Effector memory CD8-positive, alpha-beta T cell (primary cell): ENCODE data around the gene MAPT.
A peak's percentile ranks its signal among the peaks of the same experiment; 100 is the strongest.

ENCODE experiments used
- ATAC-seq: fragments of 150-1000 bp; cut with Tn5 transposase; replicated peaks from 2 replicates; pipeline ENCODE4 v1.10.0; 2021; ENCODE audit warnings: mild to moderate bottlenecking, moderate library complexity
- DNase-seq, 3 experiments: peaks; one replicate each; pipeline ENCODE4 v3.0.0; 2021
- H3K27ac Mint-ChIP-seq, 2 donors: one replicate each; pipeline ENCODE4 v1.8.0; 2022; ENCODE audit warnings: mild to moderate bottlenecking in 2 of 2, mixed read lengths in 2 of 2, moderate library complexity in 2 of 2
- H3K27me3 Mint-ChIP-seq, 2 donors: one replicate each; pipeline ENCODE4 v1.8.0; 2022; ENCODE audit warnings: mixed read lengths in 2 of 2
- H3K36me3 Mint-ChIP-seq: one replicate; pipeline ENCODE4 v1.8.0; 2022; ENCODE audit warnings: mild to moderate bottlenecking, moderate library complexity, mixed read lengths; ENCODE audit not compliant: insufficient read depth
- H3K4me1 Mint-ChIP-seq, 2 donors: one replicate each; pipeline ENCODE4 v1.8.0; 2022; ENCODE audit warnings: low read depth in 2 of 2, mixed read lengths in 2 of 2
- H3K4me3 Mint-ChIP-seq, 2 donors: one replicate each; pipeline ENCODE4 v1.8.0; 2022; ENCODE audit warnings: mild to moderate bottlenecking in 2 of 2, mixed read lengths in 2 of 2, moderate library complexity in 2 of 2
- H3K9me3 Mint-ChIP-seq, 2 donors: one replicate each; pipeline ENCODE4 v1.8.0; 2022; ENCODE audit warnings: mixed read lengths in 2 of 2

MAPT gene

DNA sequence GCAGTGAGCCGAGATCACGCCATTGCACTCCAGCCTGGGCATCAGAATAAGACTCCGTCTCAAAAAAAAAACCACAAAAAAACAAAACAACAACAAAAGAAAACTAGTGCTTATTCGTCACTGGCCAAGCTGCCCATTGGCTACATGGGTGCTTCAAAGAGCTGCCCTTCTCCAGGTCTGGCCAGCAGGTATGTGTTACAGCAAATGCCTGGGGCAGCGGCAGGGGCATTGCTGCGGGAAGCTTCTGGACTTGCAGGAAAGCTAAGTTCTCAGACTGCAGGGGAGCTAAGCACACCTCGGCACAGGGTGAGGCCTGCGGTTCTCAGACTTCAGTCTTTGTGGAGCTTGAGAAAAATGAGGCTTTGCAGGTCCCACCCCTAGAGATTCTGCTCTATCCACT, 100.6 kb downstream of the MAPT start:
- Mint-ChIP-seq H3K27me3 (no peaks in the 10 kb centered on the region), H3K4me1 (no peaks in the 10 kb centered on the region), H3K4me3 (no peak overlapping the region), H3K27ac (no peak overlapping the region), H3K36me3 (peaks cover 3% of the 10 kb centered on the region), H3K9me3 (no peaks in the 10 kb centered on the region)
- no peak for ATAC-seq
- DNase-seq: no peak

GRCh38 chr17:45995627-45996270, 101.4 kb downstream of the MAPT start:
- no peak for DNase-seq
- no peaks in the 10 kb centered on the region for H3K27me3 Mint-ChIP-seq
- H3K4me3 Mint-ChIP-seq: no peak overlapping the region
- no peak overlapping the region for H3K27ac Mint-ChIP-seq
- peaks cover 3% of the 10 kb centered on the region for H3K36me3 Mint-ChIP-seq
- ATAC-seq: no peak
- no peaks in the 10 kb centered on the region for H3K4me1 Mint-ChIP-seq
- no peaks in the 10 kb centered on the region for H3K9me3 Mint-ChIP-seq

DNA sequence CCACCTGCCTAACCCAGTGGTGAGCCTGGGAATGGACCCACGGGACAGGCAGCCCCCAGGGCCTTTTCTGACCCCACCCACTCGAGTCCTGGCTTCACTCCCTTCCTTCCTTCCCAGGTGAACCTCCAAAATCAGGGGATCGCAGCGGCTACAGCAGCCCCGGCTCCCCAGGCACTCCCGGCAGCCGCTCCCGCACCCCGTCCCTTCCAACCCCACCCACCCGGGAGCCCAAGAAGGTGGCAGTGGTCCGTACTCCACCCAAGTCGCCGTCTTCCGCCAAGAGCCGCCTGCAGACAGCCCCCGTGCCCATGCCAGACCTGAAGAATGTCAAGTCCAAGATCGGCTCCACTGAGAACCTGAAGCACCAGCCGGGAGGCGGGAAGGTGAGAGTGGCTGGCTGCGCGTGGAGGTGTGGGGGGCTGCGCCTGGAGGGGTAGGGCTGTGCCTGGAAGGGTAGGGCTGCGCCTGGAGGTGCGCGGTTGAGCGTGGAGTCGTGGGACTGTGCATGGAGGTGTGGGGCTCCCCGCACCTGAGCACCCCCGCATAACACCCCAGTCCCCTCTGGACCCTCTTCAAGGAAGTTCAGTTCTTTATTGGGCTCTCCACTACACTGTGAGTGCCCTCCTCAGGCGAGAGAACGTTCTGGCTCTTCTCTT, 102.1 kb downstream of the MAPT start:
- H3K9me3 Mint-ChIP-seq: no peaks in the 10 kb centered on the region

GRCh38 chr17:45997166-45997565, 102.8 kb downstream of the MAPT start:
- ATAC-seq (no peak), DNase-seq (no peak)
- peaks cover 0 to 2% of the 10 kb centered on the region in 2 donors for H3K4me1 Mint-ChIP-seq
- H3K27ac Mint-ChIP-seq: no peak overlapping the region
- no peak overlapping the region for H3K4me3 Mint-ChIP-seq
- H3K36me3 Mint-ChIP-seq: peaks cover 3% of the 10 kb centered on the region
- H3K9me3 Mint-ChIP-seq: no peaks in the 10 kb centered on the region
- no peaks in the 10 kb centered on the region for H3K27me3 Mint-ChIP-seq

More for the DNA sequence above, 102.1 kb downstream of the MAPT start:
- Mint-ChIP-seq H3K27me3 (no peaks in the 10 kb centered on the region), H3K4me1 (no peaks in the 10 kb centered on the region), H3K27ac (no peak overlapping the region), H3K36me3 (peaks cover 3% of the 10 kb centered on the region), H3K4me3 (no peak overlapping the region)
- DNase-seq (no peak), ATAC-seq (no peak)

- Mint-ChIP-seq H3K36me3 (no peaks in the 10 kb centered on the region), H3K4me3 (no peak overlapping the region), H3K27ac (no peak overlapping the region), H3K4me1 (peaks cover 0 to 3% of the 10 kb centered on the region in 2 donors), H3K9me3 (no peaks in the 10 kb centered on the region), H3K27me3 (no peaks in the 10 kb centered on the region)
- ATAC-seq (no peak), DNase-seq (no peak)
These were observed 103.3 kb downstream of the MAPT start for GRCh38 chr17:45997624-45998023.

DNA sequence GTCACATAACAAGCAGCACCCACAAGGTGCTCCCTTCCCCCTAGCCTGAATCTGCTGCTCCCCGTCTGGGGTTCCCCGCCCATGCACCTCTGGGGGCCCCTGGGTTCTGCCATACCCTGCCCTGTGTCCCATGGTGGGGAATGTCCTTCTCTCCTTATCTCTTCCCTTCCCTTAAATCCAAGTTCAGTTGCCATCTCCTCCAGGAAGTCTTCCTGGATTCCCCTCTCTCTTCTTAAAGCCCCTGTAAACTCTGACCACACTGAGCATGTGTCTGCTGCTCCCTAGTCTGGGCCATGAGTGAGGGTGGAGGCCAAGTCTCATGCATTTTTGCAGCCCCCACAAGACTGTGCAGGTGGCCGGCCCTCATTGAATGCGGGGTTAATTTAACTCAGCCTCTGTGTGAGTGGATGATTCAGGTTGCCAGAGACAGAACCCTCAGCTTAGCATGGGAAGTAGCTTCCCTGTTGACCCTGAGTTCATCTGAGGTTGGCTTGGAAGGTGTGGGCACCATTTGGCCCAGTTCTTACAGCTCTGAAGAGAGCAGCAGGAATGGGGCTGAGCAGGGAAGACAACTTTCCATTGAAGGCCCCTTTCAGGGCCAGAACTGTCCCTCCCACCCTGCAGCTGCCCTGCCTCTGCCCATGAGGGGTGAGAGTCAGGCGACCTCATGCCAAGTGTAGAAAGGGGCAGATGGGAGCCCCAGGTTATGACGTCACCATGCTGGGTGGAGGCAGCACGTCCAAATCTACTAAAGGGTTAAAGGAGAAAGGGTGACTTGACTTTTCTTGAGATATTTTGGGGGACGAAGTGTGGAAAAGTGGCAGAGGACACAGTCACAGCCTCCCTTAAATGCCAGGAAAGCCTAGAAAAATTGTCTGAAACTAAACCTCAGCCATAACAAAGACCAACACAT, 104.9 kb downstream of the MAPT start, which contains the start of gene STH:
Gene STH (plus strand): TSS at position 264 of the 913 bp plus-strand sequence. CDS start 30 bp downstream, at position 294.
- H3K27ac Mint-ChIP-seq: no peak within 1 kb of the TSS
- DNase-seq (no peak), ATAC-seq (no peak)
- no peaks in the 10 kb centered on the region for H3K27me3 Mint-ChIP-seq
- no peaks in the 10 kb centered on the region for H3K36me3 Mint-ChIP-seq
- H3K4me1 Mint-ChIP-seq: peaks cover 0 to 3% of the 10 kb centered on the region in 2 donors
- no peaks in the 10 kb centered on the region for H3K9me3 Mint-ChIP-seq
- no peak within 1 kb of the TSS for H3K4me3 Mint-ChIP-seq

GRCh38 chr17:45999900-46000290, 105.5 kb downstream of the MAPT start:
- Mint-ChIP-seq H3K4me3 (no peak overlapping the region), H3K9me3 (no peaks in the 10 kb centered on the region), H3K4me1 (peaks cover 0 to 3% of the 10 kb centered on the region in 2 donors), H3K27me3 (no peaks in the 10 kb centered on the region), H3K27ac (no peak overlapping the region), H3K36me3 (no peaks in the 10 kb centered on the region)
- no peak for ATAC-seq
- no peak for DNase-seq

DNA sequence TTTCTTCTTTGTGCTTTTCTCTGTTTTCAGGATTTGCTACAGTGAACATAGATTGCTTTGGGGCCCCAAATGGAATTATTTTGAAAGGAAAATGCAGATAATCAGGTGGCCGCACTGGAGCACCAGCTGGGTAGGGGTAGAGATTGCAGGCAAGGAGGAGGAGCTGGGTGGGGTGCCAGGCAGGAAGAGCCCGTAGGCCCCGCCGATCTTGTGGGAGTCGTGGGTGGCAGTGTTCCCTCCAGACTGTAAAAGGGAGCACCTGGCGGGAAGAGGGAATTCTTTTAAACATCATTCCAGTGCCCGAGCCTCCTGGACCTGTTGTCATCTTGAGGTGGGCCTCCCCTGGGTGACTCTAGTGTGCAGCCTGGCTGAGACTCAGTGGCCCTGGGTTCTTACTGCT, 105.9 kb downstream of the MAPT start:
- H3K4me3 Mint-ChIP-seq: no peak overlapping the region
- H3K36me3 Mint-ChIP-seq: no peaks in the 10 kb centered on the region
- no peaks in the 10 kb centered on the region for H3K27me3 Mint-ChIP-seq
- peaks cover 0 to 3% of the 10 kb centered on the region in 2 donors for H3K4me1 Mint-ChIP-seq
- no peak for ATAC-seq
- no peak overlapping the region for H3K27ac Mint-ChIP-seq
- H3K9me3 Mint-ChIP-seq: no peaks in the 10 kb centered on the region
- DNase-seq: no peak

- Mint-ChIP-seq H3K27ac (no peak overlapping the region), H3K9me3 (no peaks in the 10 kb centered on the region), H3K4me3 (no peak overlapping the region), H3K4me1 (peaks cover 0 to 3% of the 10 kb centered on the region in 2 donors), H3K36me3 (no peaks in the 10 kb centered on the region), H3K27me3 (no peaks in the 10 kb centered on the region)
- DNase-seq: no peak
- no peak for ATAC-seq
These were observed 106.4 kb downstream of the MAPT start for GRCh38 chr17:46000757-46001156.

DNA sequence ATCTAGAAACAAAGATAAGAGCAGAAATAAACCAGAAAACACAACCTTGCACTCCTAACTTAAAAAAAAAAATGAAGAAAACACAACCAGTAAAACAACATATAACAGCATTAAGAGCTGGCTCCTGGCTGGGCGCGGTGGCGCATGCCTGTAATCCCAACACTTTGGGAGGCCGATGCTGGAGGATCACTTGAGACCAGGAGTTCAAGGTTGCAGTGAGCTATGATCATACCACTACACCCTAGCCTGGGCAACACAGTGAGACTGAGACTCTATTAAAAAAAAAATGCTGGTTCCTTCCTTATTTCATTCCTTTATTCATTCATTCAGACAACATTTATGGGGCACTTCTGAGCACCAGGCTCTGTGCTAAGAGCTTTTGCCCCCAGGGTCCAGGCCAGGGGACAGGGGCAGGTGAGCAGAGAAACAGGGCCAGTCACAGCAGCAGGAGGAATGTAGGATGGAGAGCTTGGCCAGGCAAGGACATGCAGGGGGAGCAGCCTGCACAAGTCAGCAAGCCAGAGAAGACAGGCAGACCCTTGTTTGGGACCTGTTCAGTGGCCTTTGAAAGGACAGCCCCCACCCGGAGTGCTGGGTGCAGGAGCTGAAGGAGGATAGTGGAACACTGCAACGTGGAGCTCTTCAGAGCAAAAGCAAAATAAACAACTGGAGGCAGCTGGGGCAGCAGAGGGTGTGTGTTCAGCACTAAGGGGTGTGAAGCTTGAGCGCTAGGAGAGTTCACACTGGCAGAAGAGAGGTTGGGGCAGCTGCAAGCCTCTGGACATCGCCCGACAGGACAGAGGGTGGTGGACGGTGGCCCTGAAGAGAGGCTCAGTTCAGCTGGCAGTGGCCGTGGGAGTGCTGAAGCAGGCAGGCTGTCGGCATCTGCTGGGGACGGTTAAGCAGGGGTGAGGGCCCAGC, 107.3 kb downstream of the MAPT start:
- no peaks in the 10 kb centered on the region for H3K9me3 Mint-ChIP-seq
- ATAC-seq (no peak), DNase-seq (no peak)
- H3K27me3 Mint-ChIP-seq: no peaks in the 10 kb centered on the region
- H3K4me1 Mint-ChIP-seq: peaks cover 0 to 3% of the 10 kb centered on the region in 2 donors
- H3K4me3 Mint-ChIP-seq: no peak overlapping the region
- H3K36me3 Mint-ChIP-seq: no peaks in the 10 kb centered on the region
- H3K27ac Mint-ChIP-seq: no peak overlapping the region

GRCh38 chr17:46002311-46002972, 108.1 kb downstream of the MAPT start:
- DNase-seq (peak; percentile 72 to 81 (median 73)), ATAC-seq (peak; percentile 97)
- Mint-ChIP-seq H3K4me3 (no peak overlapping the region), H3K36me3 (no peaks in the 10 kb centered on the region), H3K27me3 (no peaks in the 10 kb centered on the region), H3K4me1 (peaks cover 0 to 3% of the 10 kb centered on the region in 2 donors), H3K27ac (peak overlapping the region in 1 of 2 donors; percentile 25), H3K9me3 (no peaks in the 10 kb centered on the region)

GRCh38 chr17:46002973-46003316, 108.6 kb downstream of the MAPT start:
- ATAC-seq: peak; percentile 13
- no peak overlapping the region for H3K4me3 Mint-ChIP-seq
- peaks cover 0 to 3% of the 10 kb centered on the region in 2 donors for H3K4me1 Mint-ChIP-seq
- H3K36me3 Mint-ChIP-seq: no peaks in the 10 kb centered on the region
- no peaks in the 10 kb centered on the region for H3K27me3 Mint-ChIP-seq
- H3K9me3 Mint-ChIP-seq: no peaks in the 10 kb centered on the region
- DNase-seq: no peak
- H3K27ac Mint-ChIP-seq: peak overlapping the region in 1 of 2 donors; percentile 25
